Activated T-helper 2 cell treated with anti-CD3 and anti-CD28 coated beads, Interferon-gamma antibody, Interleukin-2, Interleukin-4, amounts not matched to agents 10 μg/mL and 5 μg/mL and 100 μg/mL, durations not matched to agents 14 hours and 24 hours and 36 hours (primary cell): ENCODE measurements around the gene UCN2. TPM values are rescaled to one million over a fixed set of nuclear protein-coding genes. Genes with fewer than 3 reads are reported as not detected.

Experiments
- DNase-seq: peaks from one replicate; pipeline ENCODE4 v3.0.0; 2021; ENCODE audit warnings: low spot score
- H3K27ac Mint-ChIP-seq: one replicate; pipeline ENCODE4 v1.8.0; 2021; ENCODE audit warnings: mixed read lengths
- H3K27me3 Mint-ChIP-seq: one replicate; pipeline ENCODE4 v1.8.0; 2021; ENCODE audit warnings: low read depth, mixed read lengths
- H3K36me3 Mint-ChIP-seq: one replicate; pipeline ENCODE4 v1.8.0; 2021; ENCODE audit warnings: low read depth, mixed read lengths
- H3K4me1 Mint-ChIP-seq: one replicate; pipeline ENCODE4 v1.8.0; 2021; ENCODE audit warnings: low read depth, mixed read lengths
- H3K4me3 Mint-ChIP-seq: one replicate; pipeline ENCODE4 v1.8.0; 2021; ENCODE audit warnings: low read depth, mild to moderate bottlenecking, moderate library complexity, mixed read lengths
- H3K9me3 Mint-ChIP-seq: one replicate; pipeline ENCODE4 v1.8.0; 2021; ENCODE audit warnings: mixed read lengths
- intact Hi-C: fragments of 100-400 bp; cut with micrococcal nuclease; formaldehyde crosslinking; loops from one replicate; pipeline ENCODE4 v1.15.1; 2023
- total RNA-seq: library from RNA; stranded (reverse); gene quantifications from 2 replicates; pipeline ENCODE4 v1.2.3, GENCODE V29; 2022

The UCN2 gene, protein sequence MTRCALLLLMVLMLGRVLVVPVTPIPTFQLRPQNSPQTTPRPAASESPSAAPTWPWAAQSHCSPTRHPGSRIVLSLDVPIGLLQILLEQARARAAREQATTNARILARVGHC
- 0.11 TPM in 1 of 2 replicates, not detected in the other for total RNA-seq

DNA sequence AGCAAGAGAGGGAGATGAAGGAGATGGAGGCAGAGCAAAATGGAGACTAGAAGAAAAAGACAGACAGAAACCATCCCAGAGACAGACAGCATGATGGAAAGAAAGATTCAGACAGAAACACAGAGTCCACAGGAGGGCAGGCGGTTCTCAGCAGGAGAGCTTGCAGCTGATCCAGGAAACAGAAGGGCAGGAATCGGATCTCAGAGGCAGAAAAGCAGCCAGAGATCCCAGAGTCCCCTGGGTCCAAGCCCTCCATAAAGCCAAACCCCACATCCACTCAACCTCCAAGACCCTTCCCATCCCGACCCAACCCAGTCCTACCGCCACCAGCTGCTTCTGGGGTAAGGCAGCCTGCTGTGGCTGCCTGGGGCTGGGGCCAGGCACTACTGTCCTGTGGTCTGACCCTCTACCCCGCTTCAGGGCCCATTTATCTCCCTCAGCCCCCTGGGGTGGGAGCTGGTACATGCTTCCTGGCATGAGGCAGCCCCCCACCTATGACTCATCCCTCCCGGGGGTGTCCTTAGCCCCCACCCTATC, at the start of gene UCN2:
Gene UCN2, minus strand, starts transcription at position 400 of the 537 bp plus-strand sequence. CDS start 657 bp downstream, outside the sequence.
- Mint-ChIP-seq H3K4me3 (no peak within 1 kb of the TSS), H3K4me1 (peaks cover 32% of the 10 kb centered on the region), H3K27ac (no peak within 1 kb of the TSS), H3K9me3 (no peaks in the 10 kb centered on the region), H3K36me3 (no peaks in the 10 kb centered on the region), H3K27me3 (no peaks in the 10 kb centered on the region)
- intact Hi-C loops, result no loop called here
- no peak for DNase-seq

DNA sequence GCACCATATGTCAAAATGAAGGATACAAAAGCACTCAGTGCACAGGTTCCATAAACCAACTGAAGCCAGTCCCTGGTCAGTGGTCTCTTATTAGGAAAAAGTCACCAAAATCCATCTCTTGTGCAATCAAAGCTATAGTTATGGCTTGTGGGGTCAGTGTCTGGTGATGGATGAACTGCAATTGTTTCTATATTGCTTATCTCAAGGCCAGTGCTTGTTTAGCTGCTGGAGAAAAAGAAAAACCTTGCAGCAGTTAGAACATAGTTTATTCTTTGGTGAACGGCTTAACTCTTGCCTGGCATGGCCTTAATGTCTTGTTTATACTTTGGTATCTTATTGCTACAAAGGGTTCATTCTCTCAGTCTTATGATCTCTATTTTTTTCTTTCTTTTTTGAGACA, 48.7 kb upstream of the UCN2 start:
- Mint-ChIP-seq H3K4me3 (no peak overlapping the region), H3K27me3 (no peaks in the 10 kb centered on the region), H3K27ac (peak overlapping the region; percentile 65), H3K9me3 (peaks cover 13% of the 10 kb centered on the region), H3K4me1 (peaks cover 22% of the 10 kb centered on the region), H3K36me3 (peaks cover 42% of the 10 kb centered on the region)
- no peak for DNase-seq
- intact Hi-C loops, result no loop called here

DNA sequence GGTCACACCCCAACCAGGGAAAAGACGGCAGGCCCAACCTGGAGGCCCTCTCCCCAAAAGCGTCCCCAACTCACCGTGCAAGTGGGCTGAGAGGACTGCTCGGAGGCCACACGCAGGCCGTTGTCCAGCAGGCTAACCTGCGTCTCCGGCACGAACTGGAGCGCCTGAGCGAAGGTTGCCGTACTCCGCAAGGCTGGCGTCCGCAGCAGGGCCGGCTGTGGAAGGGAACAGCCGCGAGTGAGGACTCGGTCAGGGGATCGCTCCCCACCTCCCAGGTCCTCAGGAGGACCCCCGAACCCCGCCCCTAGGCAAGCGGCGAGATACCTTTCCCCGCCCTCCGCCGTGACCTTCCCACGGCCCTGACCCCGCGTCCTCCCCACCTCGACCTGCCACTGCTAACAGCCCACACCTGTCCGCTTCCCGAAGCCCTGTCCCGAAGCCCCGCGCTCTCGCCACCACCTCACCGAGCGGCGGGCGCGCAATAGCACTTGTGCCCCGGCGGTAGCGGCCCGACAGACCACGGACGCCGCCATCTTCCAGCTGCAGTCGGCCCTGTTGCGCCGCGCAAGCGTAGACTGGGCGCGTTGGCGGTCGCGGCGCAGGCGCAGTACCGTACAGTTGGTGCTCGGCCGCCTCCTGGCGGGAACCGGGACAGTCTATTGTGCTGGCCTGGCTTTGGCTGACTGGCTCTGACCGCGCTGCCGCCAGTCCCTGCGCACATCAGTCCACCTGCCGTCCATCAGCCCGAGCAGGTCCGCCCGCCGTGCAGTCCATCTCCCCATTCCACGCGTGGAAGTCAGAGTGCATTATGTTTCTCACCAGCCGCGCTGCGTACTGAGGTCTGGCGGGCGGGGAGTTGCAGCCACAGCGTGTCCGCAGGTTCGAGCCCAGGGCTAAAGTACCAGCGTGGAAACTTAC, 45.8 kb upstream of the UCN2 start, which contains the start of gene UQCRC1:
Gene UQCRC1, minus strand, starts transcription at position 559 of the 918 bp plus-strand sequence. Its CDS starts 26 bp downstream, at position 533.
- Mint-ChIP-seq H3K27ac (peak within 1 kb of the TSS; percentile 98), H3K4me1 (peaks cover 21% of the 10 kb centered on the region), H3K27me3 (no peaks in the 10 kb centered on the region), H3K4me3 (peak within 1 kb of the TSS; percentile 99), H3K36me3 (peaks cover 54% of the 10 kb centered on the region), H3K9me3 (no peaks in the 10 kb centered on the region)
- DNase-seq, result peak; percentile 93
- intact Hi-C loops, result loop anchor here (1.0 to 2.0 kb wide), 2 partner anchors 26 to 53 kb away; partner anchors contain the start of genes PFKFB4 and SLC26A6

- intact Hi-C loops, result no loop called here
- no peak overlapping the region for H3K27ac Mint-ChIP-seq
- H3K27me3 Mint-ChIP-seq, result no peaks in the 10 kb centered on the region
- H3K9me3 Mint-ChIP-seq, result no peaks in the 10 kb centered on the region
- peak overlapping the region; percentile 99 for H3K4me3 Mint-ChIP-seq
- H3K4me1 Mint-ChIP-seq, result peaks cover 13% of the 10 kb centered on the region
- H3K36me3 Mint-ChIP-seq, result peaks cover 62% of the 10 kb centered on the region
- no peak for DNase-seq
Measured at GRCh38 chr3:48607519-48607918, 43.9 kb upstream of the UCN2 start.

DNA sequence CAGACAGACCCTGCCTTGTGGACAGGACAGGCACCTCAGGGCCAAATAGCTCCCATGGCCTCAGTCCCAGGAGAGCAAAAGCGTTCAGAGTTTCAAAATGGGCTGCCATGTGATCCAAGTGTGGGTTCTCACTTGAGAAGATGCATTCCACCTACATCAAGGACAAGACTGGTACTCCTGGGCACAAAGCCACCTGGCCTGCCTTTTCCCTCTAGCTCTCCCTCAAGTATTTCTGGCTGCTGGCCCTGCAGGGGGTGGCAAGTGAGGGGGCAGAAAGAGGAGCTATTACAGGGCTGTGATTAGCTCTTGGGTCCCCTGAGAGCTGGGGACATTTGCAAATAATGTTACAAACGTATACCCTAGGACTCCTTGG, 38.0 kb upstream of the UCN2 start:
- Mint-ChIP-seq H3K4me3 (no peak overlapping the region), H3K4me1 (no peaks in the 10 kb centered on the region), H3K27ac (no peak overlapping the region), H3K27me3 (no peaks in the 10 kb centered on the region), H3K9me3 (no peaks in the 10 kb centered on the region), H3K36me3 (peaks cover 69% of the 10 kb centered on the region)
- no peak for DNase-seq
- intact Hi-C loops, result no loop called here

- peaks cover 62% of the 10 kb centered on the region for H3K36me3 Mint-ChIP-seq
- no peak overlapping the region for H3K4me3 Mint-ChIP-seq
- peaks cover 2% of the 10 kb centered on the region for H3K27me3 Mint-ChIP-seq
- H3K27ac Mint-ChIP-seq, result no peak overlapping the region
- no peaks in the 10 kb centered on the region for H3K4me1 Mint-ChIP-seq
- no peaks in the 10 kb centered on the region for H3K9me3 Mint-ChIP-seq
- no peak for DNase-seq
- intact Hi-C loops, result no loop called here
Measured at GRCh38 chr3:48600711-48601621, 37.4 kb upstream of the UCN2 start.

- Mint-ChIP-seq H3K27me3 (peaks cover 5% of the 10 kb centered on the region), H3K4me1 (no peaks in the 10 kb centered on the region), H3K36me3 (peaks cover 50% of the 10 kb centered on the region), H3K9me3 (no peaks in the 10 kb centered on the region), H3K27ac (no peak overlapping the region), H3K4me3 (no peak overlapping the region)
- no peak for DNase-seq
- intact Hi-C loops, result no loop called here
Measured at GRCh38 chr3:48599509-48600285, 36.1 kb upstream of the UCN2 start.

DNA sequence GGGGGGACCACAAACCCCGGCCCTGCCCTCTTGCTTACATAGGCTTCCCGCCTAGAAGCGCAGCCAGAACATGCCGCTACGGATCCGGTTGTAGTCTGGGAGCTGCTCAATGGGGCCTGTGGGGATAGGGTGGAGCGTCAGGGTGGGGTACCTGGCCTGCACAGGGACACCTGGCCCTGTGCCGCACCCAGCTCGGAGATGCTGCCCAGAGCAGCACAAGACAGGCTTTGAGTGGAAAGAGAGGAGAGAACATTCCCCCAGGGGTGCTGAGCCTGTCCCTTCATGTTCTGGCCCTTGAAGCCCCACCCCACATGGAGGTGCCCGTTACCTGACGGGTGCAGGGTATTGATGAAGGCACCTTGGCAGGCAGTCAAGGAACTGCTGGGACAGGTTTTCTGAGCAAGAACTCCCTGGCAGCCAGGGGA, 35.5 kb upstream of the UCN2 start:
- intact Hi-C loops, result no loop called here
- Mint-ChIP-seq H3K27me3 (peaks cover 10% of the 10 kb centered on the region), H3K36me3 (peaks cover 44% of the 10 kb centered on the region), H3K4me1 (no peaks in the 10 kb centered on the region), H3K9me3 (no peaks in the 10 kb centered on the region), H3K27ac (no peak overlapping the region), H3K4me3 (no peak overlapping the region)
- DNase-seq, result no peak

DNA sequence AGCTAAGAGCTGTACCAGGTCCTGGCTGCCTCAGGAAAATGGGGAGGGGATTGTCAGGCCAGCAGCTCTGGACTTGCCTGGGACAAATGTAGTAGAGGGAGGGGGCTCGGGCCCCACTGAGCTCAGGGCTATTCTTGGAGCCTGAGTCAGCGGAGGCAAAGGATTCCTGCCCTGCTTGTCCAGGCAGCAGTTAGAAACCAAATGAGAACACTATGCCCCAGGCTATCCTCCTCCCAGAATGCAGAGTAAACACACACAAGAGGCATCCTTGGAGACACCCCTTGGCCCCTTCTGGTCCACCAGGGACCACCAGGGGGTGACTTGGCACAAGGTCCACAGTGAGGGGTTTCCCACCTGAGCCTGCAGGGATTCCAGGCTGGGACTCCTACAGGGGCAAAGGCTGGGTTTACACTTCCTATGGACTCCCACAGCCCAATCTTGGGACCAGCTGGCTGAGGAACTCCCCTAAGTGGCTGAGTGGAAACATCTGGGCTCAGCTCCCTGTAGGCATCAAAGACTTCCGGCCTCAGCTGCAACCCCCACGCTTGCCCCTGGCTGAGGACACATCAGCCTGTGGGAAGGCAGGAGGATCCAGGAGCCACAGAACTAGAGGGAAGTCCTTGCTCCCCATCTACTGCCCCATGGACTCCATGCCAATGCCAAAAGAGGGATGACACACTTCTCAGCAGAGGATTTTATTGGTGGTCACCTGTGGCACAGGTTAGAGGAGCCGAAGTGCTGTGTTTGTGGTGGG, 34.9 kb upstream of the UCN2 start:
- H3K27me3 Mint-ChIP-seq, result peaks cover 10% of the 10 kb centered on the region

DNA sequence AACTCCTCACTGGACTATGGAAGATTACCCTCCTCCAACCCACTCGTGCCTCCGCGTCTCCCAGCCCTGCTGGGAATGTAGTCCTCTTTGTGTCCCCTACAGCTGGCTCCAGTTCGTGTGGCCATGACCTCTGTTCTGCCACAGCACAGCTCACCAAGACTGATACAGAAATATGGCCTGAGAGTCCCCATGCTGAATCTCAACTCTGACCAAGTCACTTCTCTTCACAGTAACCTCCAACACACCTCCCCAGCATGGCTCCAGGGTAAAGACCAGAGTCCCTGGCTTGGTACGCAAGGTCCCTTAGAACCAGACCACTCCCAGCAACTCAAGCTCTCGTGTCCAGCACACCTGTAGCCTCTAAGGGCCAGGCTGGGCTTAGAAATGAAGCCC, 33.8 kb upstream of the UCN2 start:
- Mint-ChIP-seq H3K9me3 (no peaks in the 10 kb centered on the region), H3K27me3 (peaks cover 10% of the 10 kb centered on the region), H3K4me1 (no peaks in the 10 kb centered on the region), H3K4me3 (no peak overlapping the region), H3K27ac (no peak overlapping the region), H3K36me3 (peaks cover 28% of the 10 kb centered on the region)
- intact Hi-C loops, result no loop called here
- no peak for DNase-seq

More for the DNA sequence above, 34.9 kb upstream of the UCN2 start:
- H3K36me3 Mint-ChIP-seq, result peaks cover 38% of the 10 kb centered on the region
- H3K27ac Mint-ChIP-seq, result no peak overlapping the region
- no peak for DNase-seq
- no peaks in the 10 kb centered on the region for H3K9me3 Mint-ChIP-seq
- no peaks in the 10 kb centered on the region for H3K4me1 Mint-ChIP-seq
- intact Hi-C loops, result no loop called here
- no peak overlapping the region for H3K4me3 Mint-ChIP-seq

GRCh38 chr3:48596676-48597407, 33.3 kb upstream of the UCN2 start:
- Mint-ChIP-seq H3K9me3 (no peaks in the 10 kb centered on the region), H3K27me3 (peaks cover 10% of the 10 kb centered on the region), H3K27ac (no peak overlapping the region), H3K4me3 (no peak overlapping the region), H3K4me1 (no peaks in the 10 kb centered on the region), H3K36me3 (peaks cover 25% of the 10 kb centered on the region)
- no peak for DNase-seq
- intact Hi-C loops, result no loop called here
